Endothelial cell of umbilical vein (primary cell): ENCODE results near the gene C10orf67.

Experiments used
- CTCF ChIP-seq, 2 donors: IDR thresholded peaks; 1 replicate in 1 of 2; 2 replicates in 1 of 2; pipeline ENCODE4 v1.5.1; 2011; ENCODE audit warnings: low read length in 2 of 2, mild to moderate bottlenecking in 2 of 2, moderate library complexity in 2 of 2, control low read depth in 1 of 2, inconsistent platforms in 1 of 2, low read depth in 1 of 2; ENCODE audit not compliant: insufficient read depth in 1 of 2; ENCODE audit errors: extremely low read depth in 1 of 2
- EZH2 ChIP-seq: IDR thresholded peaks from 2 replicates; pipeline ENCODE4 v1.6.1; 2012; ENCODE audit warnings: borderline replicate concordance, low read depth, mild to moderate bottlenecking, moderate library complexity, low read length, inconsistent platforms; ENCODE audit not compliant: severe bottlenecking
- MAX ChIP-seq: IDR thresholded peaks from 2 replicates; pipeline ENCODE4 v1.6.1; 2011; ENCODE audit not compliant: insufficient read depth, insufficient read length
- POLR2A ChIP-seq: IDR thresholded peaks from 2 replicates; pipeline ENCODE4 v1.6.1; 2012; ENCODE audit warnings: low read depth, mild to moderate bottlenecking, control low read depth, low read length
- POLR2AphosphoS5 ChIP-seq: IDR thresholded peaks from 2 replicates; pipeline ENCODE4 v1.6.1; 2012; ENCODE audit warnings: low read depth, mild to moderate bottlenecking, control low read depth, low read length, moderate library complexity; ENCODE audit not compliant: insufficient read depth

DNA sequence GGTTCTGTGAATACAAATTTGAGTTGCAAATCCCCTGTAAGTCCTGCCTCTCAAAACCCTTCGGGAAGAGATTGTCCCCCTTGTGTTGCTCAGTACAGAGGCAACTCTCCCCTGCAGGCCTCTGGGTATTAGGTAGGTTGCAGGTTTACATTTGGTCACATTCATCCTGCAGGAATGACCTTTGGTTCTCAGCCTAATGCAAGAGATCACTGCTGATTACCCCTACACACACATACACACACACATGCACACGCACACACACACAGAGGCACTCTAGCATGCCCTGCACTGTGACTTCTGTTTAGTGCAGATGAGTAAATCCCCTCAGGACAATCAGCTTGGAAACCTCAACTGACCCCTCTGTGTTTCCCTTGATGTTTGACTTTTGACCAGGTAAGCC lies 69.2 kb downstream of the C10orf67 start:
- TF ChIP-seq CTCF (IDR thresholded peaks at IDR 0.05; ENCODE audit: extremely low read depth in 1 of 2, insufficient read depth in 1 of 2, low read depth in 1 of 2, low read length in 2 of 2) (no peak), POLR2A (no peak), POLR2AphosphoS5 (no peak), EZH2 (no peak), MAX (no peak)
